Activated CD4-positive, alpha-beta T cell treated with anti-CD3 and anti-CD28 coated beads, Interleukin-2, amount 10 ng/mL, durations not matched to agents 24 days and 14 days (primary cell): Measurements from ENCODE around the gene IFIT5. TPM values are rescaled to one million over a fixed set of nuclear protein-coding genes. Genes with fewer than 3 reads are reported as not detected.

Experiments
- DNase-seq: peaks from one replicate; pipeline ENCODE4 v3.0.0; 2022
- H3K27ac Mint-ChIP-seq: one replicate; pipeline ENCODE4 v1.8.0; 2022; ENCODE audit warnings: mild to moderate bottlenecking, mixed read lengths
- H3K27me3 Mint-ChIP-seq: one replicate; pipeline ENCODE4 v1.8.0; 2022; ENCODE audit warnings: mixed read lengths
- H3K36me3 Mint-ChIP-seq: one replicate; pipeline ENCODE4 v1.8.0; 2022; ENCODE audit warnings: low read depth, mild to moderate bottlenecking, mixed read lengths
- H3K4me1 Mint-ChIP-seq: one replicate; pipeline ENCODE4 v1.8.0; 2021; ENCODE audit warnings: mixed read lengths
- H3K4me3 Mint-ChIP-seq: one replicate; pipeline ENCODE4 v1.8.0; 2022; ENCODE audit warnings: mild to moderate bottlenecking, moderate library complexity, mixed read lengths
- H3K9me3 Mint-ChIP-seq: one replicate; pipeline ENCODE4 v1.8.0; 2021; ENCODE audit warnings: mixed read lengths
- intact Hi-C: fragments of 100-400 bp; cut with micrococcal nuclease; formaldehyde crosslinking; loops from one replicate; pipeline ENCODE4 v1.15.1; 2023
- total RNA-seq: library from RNA; stranded (reverse); gene quantifications from 2 replicates; pipeline ENCODE4 v1.2.3, GENCODE V29; 2022

The IFIT5 gene, protein sequence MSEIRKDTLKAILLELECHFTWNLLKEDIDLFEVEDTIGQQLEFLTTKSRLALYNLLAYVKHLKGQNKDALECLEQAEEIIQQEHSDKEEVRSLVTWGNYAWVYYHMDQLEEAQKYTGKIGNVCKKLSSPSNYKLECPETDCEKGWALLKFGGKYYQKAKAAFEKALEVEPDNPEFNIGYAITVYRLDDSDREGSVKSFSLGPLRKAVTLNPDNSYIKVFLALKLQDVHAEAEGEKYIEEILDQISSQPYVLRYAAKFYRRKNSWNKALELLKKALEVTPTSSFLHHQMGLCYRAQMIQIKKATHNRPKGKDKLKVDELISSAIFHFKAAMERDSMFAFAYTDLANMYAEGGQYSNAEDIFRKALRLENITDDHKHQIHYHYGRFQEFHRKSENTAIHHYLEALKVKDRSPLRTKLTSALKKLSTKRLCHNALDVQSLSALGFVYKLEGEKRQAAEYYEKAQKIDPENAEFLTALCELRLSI
- 8.5 and 9.5 TPM in 2 replicates for total RNA-seq

DNA sequence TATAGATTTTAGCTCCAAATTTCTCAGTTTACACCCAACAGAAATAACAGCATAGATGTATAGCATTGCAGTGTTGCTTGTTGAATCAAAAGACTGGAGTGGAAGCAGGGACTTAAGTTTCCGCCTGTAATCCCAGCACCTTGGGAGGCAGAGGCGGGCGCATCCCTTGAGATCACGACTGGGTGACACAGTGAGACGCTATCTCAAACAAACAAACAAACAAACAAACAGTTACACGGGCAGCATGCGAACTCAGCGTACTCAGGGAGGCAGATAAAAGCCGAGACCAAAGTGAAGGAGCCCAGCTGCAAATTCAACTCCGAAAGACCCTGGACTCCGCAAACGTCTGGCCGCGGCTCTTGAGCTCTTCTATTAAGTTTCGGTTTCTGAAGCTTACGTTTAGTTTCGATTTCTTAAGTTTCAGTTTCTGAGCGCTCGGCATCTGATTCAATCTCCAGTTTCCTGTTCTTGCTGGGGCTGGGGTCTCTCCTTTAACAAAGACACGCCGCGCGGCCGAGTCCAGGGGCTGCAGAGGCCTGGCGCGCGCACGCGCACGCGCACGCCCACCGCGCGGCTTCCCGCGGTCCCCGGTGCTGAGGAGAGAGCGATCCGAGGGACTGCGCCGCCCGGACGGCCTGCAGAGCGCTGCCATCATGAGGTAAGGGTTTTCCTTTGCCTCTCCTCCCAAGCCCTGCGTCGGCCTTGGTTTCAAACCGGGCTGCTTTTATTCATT lies at the start of gene IFIT5:
Gene IFIT5 (plus strand): TSS at position 423 of the 733 bp plus-strand sequence. CDS start 231 bp downstream, at position 654.
- Mint-ChIP-seq H3K4me3 (peak within 1 kb of the TSS; percentile 92), H3K9me3 (peaks cover 5% of the 10 kb centered on the region), H3K4me1 (peaks cover 46% of the 10 kb centered on the region), H3K27me3 (no peaks in the 10 kb centered on the region), H3K27ac (peak within 1 kb of the TSS; percentile 95), H3K36me3 (peaks cover 29% of the 10 kb centered on the region)
- intact Hi-C loops = loop anchor here (1.0 to 10.0 kb wide), 7 partner anchors 14 to 1598 kb away; partner anchors contain the start of genes IFIT1, KIF20B and STAMBPL1
- DNase-seq = peak; percentile 91

DNA sequence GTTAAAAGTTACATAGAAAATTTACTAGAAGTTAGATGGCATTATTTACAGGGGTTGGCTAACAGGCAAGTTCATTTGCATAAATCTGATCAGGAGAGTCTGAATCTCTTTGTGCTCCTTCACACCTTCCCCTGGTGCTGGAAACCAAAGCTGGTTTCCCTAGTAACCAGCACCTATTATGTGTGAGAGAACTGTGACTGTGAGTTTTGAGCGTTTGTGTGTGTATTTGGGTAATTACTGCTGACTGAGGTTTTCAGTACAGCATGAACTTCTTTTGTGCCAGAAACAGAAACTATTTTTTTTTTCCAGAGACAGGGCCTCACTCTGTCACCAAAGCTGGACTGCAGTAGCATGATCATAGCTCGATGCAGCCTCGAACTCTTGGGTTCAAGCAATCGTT lies 46.8 kb upstream of the IFIT5 start:
- Mint-ChIP-seq H3K27ac (no peak overlapping the region), H3K4me1 (peaks cover 15% of the 10 kb centered on the region), H3K27me3 (peaks cover 22% of the 10 kb centered on the region), H3K4me3 (no peak overlapping the region), H3K9me3 (no peaks in the 10 kb centered on the region), H3K36me3 (no peaks in the 10 kb centered on the region)
- DNase-seq = no peak
- intact Hi-C loops = no loop called here

DNA sequence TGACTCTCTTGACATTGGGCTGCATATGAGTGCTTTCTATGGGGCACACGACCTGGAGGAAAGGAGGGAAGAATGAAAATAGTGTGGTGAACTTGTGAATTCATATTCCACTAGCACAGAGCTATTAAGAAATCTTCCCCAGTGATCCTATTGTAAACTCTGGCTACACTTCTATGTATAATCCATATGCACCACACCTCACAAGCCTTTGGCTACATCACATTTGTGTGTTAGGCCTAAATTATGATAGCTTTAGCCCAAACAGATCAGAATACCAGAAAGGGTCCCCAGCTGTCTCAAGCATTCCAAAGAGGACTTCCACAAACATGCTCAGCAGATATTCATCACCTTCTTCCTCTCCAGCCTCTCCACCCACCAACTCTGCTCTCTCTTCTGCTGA lies 46.2 kb upstream of the IFIT5 start:
- Mint-ChIP-seq H3K27ac (no peak overlapping the region), H3K4me3 (no peak overlapping the region), H3K36me3 (no peaks in the 10 kb centered on the region), H3K4me1 (peaks cover 15% of the 10 kb centered on the region), H3K27me3 (peaks cover 25% of the 10 kb centered on the region), H3K9me3 (no peaks in the 10 kb centered on the region)
- intact Hi-C loops = no loop called here
- no peak for DNase-seq

DNA sequence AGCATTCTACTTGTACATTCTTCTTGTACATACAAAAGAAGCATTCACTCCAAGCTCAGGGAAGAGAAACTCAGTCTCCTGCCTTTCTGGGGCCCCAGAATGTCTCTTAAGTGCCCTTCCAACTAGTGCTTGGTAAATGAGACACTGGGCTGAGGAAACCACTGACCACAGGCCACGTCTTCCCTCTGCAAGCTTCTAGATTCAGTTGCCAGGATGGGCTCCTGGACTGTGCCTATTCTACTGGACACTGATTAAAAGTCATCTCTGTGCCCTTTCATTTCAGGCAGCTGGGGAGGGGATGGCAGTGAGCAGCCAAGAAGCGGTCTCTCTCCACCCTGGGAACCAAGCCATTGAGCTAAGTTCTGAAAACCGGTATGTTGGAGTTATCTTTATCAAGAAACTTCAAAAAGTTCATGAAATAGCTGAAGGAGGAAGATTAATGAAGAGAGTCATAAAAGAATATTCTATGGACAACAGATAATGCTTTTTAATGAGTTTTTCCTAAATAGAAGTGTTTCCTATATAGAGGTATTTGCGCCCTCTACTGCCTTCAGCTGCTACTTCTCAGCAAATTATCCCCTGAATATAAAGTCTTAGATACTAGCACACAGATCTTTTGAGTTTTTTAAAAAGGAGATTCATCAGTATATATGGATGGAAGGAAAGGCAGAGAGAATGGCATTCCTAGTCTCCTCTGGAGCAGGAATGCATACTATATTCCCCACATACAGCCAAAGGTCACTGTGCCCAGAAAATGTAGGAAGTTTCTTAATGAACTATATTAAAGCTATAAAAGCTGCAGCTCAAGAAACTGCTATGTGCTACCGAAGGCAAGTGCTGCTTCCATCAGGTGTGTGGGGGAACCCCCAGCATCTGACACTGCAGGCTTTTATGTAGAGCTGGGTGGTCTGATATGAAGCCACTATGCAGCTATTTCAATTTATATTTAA lies 44.9 kb upstream of the IFIT5 start:
- no peak overlapping the region for H3K27ac Mint-ChIP-seq
- intact Hi-C loops = no loop called here
- H3K27me3 Mint-ChIP-seq = peaks cover 29% of the 10 kb centered on the region
- no peaks in the 10 kb centered on the region for H3K9me3 Mint-ChIP-seq
- no peak overlapping the region for H3K4me3 Mint-ChIP-seq
- DNase-seq = no peak
- no peaks in the 10 kb centered on the region for H3K36me3 Mint-ChIP-seq
- peaks cover 12% of the 10 kb centered on the region for H3K4me1 Mint-ChIP-seq

DNA sequence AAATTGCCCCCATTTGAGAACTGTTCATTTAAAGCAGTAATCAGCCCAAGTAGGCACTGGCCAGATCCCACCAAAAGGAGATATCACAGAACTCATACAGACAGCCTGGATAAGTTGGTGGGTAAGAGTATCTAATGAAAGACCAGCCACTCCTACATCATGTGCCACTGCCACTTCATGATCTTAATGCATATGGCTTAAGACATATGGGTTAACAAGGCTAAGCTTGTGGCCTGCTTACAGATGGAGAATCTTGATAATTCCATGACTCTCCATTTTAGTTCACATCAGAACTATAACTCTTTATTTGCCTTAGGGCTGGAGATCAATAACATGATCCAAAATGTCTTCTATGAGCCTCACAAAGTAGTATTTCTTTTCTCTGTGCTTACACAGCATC lies 43.3 kb upstream of the IFIT5 start:
- H3K27me3 Mint-ChIP-seq = peaks cover 28% of the 10 kb centered on the region
- no peak overlapping the region for H3K4me3 Mint-ChIP-seq
- DNase-seq = no peak
- H3K4me1 Mint-ChIP-seq = peaks cover 9% of the 10 kb centered on the region
- intact Hi-C loops = no loop called here
- no peaks in the 10 kb centered on the region for H3K36me3 Mint-ChIP-seq
- no peaks in the 10 kb centered on the region for H3K9me3 Mint-ChIP-seq
- no peak overlapping the region for H3K27ac Mint-ChIP-seq

DNA sequence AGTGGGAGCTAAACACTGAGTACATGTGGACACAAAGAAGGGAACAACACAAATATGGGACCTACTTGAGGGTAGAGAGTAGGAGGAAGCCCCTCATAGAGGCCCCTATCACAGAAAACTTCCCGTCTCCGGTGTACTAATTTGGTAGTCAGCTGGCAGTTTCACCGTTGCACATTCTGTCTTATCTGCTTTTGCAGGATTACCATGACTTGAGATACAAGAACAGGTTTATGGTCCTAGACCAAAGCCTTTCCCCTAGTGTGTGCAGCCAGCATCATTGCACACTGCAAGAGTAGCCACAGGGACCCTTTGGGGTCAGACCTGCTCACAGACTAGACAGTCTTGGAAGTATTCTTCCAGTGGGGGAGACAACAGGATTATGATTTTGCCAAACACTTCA lies 42.4 kb upstream of the IFIT5 start:
- no peak for DNase-seq
- Mint-ChIP-seq H3K4me1 (peaks cover 9% of the 10 kb centered on the region), H3K27me3 (peaks cover 30% of the 10 kb centered on the region), H3K9me3 (no peaks in the 10 kb centered on the region), H3K4me3 (no peak overlapping the region), H3K27ac (no peak overlapping the region), H3K36me3 (no peaks in the 10 kb centered on the region)
- intact Hi-C loops = no loop called here

DNA sequence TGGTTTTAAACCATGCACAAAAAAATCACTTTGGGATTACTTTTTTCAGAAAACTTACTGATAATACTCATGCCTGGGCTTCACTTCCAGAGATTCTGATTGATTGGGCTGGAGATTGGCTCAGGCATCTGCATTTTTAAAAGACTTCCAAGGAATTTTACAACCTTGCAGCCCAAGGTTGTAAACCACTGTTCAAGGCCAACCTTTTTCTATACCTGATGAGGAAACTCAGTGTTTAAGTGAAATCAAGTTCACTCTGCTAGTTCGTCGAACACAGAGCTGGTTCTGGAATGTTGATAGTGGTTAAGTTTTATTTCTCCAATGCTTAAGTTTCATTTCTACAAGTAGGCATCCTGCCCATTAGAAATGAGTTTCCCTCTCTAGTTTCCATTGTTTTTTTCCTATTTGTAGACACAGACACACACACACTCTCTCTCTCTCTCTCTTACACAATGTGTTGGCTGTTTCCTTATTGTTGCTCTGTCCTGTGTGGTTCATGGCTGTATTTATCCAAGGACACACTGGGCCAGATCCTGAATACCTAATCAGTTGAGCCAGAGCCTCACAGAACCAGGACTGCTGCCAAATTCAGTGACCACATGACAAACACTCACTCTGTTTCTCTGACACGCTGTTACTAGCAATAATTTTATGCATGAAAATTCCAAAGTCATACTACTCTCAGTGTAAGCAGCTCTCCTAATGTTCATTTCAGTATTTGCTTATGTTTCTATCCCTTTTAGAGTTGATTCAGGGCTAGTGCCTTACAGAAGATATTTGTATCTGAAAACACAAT lies 40.3 kb upstream of the IFIT5 start:
- H3K4me3 Mint-ChIP-seq = no peak overlapping the region
- no peak for DNase-seq
- H3K27ac Mint-ChIP-seq = no peak overlapping the region
- intact Hi-C loops = no loop called here
- H3K4me1 Mint-ChIP-seq = peaks cover 5% of the 10 kb centered on the region
- H3K27me3 Mint-ChIP-seq = peaks cover 33% of the 10 kb centered on the region
- H3K9me3 Mint-ChIP-seq = no peaks in the 10 kb centered on the region
- H3K36me3 Mint-ChIP-seq = no peaks in the 10 kb centered on the region

DNA sequence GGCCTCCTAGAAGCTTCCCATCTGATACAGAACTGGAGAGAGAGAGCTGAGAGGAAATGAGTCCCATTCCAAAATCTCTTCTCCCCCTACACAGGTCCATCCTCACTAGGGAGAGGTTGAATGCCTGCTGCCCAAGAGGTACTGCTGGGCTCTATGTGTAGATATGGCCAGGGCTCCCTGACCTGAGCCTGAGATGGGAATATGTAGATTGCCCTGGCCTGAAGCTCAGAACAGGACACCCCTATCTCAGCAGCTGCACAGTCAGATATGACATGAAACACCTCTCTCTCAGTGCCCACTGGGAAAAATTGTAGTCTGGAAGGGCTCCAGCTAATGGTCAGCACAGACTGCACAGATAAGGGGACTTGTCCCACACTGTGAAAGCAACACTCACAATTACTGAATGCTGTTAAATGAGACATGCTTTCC lies 39.6 kb upstream of the IFIT5 start:
- intact Hi-C loops = no loop called here
- Mint-ChIP-seq H3K36me3 (no peaks in the 10 kb centered on the region), H3K9me3 (no peaks in the 10 kb centered on the region), H3K27me3 (peaks cover 31% of the 10 kb centered on the region), H3K4me3 (no peak overlapping the region), H3K4me1 (no peaks in the 10 kb centered on the region), H3K27ac (no peak overlapping the region)
- no peak for DNase-seq

DNA sequence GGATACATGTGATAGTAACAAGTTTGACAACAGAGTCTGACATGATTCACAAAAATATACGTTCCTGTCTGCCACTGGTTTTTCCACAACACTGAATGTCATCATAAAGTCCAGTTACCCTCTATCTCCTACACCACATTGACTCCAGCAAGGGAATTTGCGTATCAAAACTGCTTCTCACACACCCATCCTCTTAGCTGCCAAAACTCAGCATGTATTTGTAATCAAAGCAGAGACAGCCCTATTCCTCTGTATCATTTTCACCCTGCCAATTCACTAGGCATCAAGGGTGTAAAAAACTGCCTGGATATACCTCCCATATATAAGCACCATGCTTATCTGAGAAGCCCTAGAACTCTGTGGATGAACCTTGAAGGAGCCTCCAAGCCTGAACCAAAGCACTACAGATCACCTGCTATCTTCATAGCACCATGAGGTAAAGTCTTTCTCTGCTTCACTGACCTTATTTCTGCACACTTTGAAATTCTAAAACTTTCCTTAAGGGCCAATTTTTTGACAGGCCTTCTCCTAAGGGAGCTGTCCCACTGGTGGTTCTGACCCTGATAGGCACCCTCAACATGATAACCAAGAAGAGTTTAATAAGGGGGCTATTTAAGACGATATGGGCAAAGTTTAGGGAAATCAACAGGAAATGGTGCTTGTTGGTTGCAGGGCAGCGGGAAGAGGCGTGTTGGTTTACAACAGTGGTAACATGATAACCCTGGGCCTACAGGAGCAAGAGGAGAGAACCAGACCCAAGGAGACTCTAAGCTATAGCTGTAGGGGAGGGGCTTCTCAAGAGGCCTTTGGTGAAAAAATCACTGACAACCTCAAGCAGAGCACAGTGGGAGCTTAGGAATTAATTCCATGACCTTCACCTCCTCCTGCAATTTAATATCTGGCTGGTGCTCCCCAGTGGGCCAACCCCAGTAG lies 36.4 kb upstream of the IFIT5 start, which contains the start of gene IFIT1B:
Gene IFIT1B (plus strand): TSS at position 352 of the 933 bp plus-strand sequence. CDS start 80 bp downstream, at position 432.
- H3K4me3 Mint-ChIP-seq = no peak within 1 kb of the TSS
- no peak for DNase-seq
- peaks cover 16% of the 10 kb centered on the region for H3K27me3 Mint-ChIP-seq
- intact Hi-C loops = no loop called here
- H3K9me3 Mint-ChIP-seq = no peaks in the 10 kb centered on the region
- H3K27ac Mint-ChIP-seq = no peak within 1 kb of the TSS
- H3K4me1 Mint-ChIP-seq = no peaks in the 10 kb centered on the region
- H3K36me3 Mint-ChIP-seq = no peaks in the 10 kb centered on the region

DNA sequence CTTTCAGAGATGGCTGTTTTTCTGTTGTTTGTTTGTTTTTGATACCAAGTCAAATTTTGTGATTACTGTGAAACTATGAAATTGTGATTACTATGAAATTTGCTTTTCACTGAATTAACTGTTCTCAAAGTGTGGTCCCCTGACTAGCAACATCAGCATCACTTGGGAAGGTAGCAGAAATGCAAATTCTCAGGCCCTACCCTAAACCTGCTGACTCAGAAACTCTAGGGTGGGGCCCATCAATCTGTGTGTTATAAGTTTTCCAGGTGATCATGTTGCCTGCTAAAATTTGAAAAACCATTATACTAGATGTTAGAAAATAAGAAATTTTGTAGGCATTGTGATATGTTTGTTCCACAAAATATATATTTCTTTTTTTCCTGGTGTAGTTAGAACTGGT lies 35.3 kb upstream of the IFIT5 start:
- Mint-ChIP-seq H3K9me3 (no peaks in the 10 kb centered on the region), H3K36me3 (no peaks in the 10 kb centered on the region), H3K4me1 (no peaks in the 10 kb centered on the region), H3K4me3 (no peak overlapping the region), H3K27ac (no peak overlapping the region), H3K27me3 (peaks cover 20% of the 10 kb centered on the region)
- no peak for DNase-seq
- intact Hi-C loops = no loop called here

DNA sequence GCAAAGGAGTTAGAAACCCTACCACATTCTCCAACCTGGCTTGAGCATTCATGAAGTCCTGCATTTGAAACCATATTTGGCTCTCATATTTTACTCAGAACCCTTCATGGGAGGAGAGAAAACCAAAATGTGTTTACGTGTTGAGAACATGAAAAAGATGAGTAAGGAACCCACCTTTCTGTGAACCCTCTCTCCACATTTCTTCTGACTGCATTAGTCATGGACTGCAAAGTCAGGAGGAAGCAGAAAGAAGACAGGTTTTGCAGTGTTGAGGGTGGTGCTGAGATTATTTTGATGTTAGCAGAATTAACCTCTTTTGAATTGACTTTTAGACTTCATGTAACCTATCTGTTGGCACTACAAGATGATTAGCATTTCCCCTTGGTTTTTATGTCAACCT lies 31.6 kb upstream of the IFIT5 start:
- H3K27me3 Mint-ChIP-seq = peaks cover 22% of the 10 kb centered on the region
- no peaks in the 10 kb centered on the region for H3K9me3 Mint-ChIP-seq
- no peak overlapping the region for H3K4me3 Mint-ChIP-seq
- no peak overlapping the region for H3K27ac Mint-ChIP-seq
- no peaks in the 10 kb centered on the region for H3K4me1 Mint-ChIP-seq
- no peak for DNase-seq
- intact Hi-C loops = no loop called here
- H3K36me3 Mint-ChIP-seq = no peaks in the 10 kb centered on the region
